Neuronal stem cell (in vitro differentiated cells): ENCODE data around the gene TOM1L2.

Experiments used
- DNase-seq: peaks from one replicate; pipeline ENCODE4 v3.0.0-alpha.2; 2013; ENCODE audit warnings: low spot score
- H2AFZ ChIP-seq: one replicate; pipeline ENCODE4 v1.6.1; 2013; ENCODE audit warnings: mild to moderate bottlenecking, low read length, inconsistent platforms
- H2AK5ac ChIP-seq: 2 replicates; pipeline ENCODE4 v1.6.1; 2013; ENCODE audit warnings: low read depth, mild to moderate bottlenecking, inconsistent platforms, low read length, moderate library complexity, mixed read lengths
- H2BK120ac ChIP-seq: 2 replicates; pipeline ENCODE4 v1.6.1; 2013; ENCODE audit warnings: low read depth, mild to moderate bottlenecking, inconsistent platforms, low read length, moderate library complexity, mixed read lengths
- H2BK12ac ChIP-seq: one replicate; pipeline ENCODE4 v1.6.1; 2013; ENCODE audit warnings: low read length, inconsistent platforms
- H2BK15ac ChIP-seq: 2 replicates; pipeline ENCODE4 v1.6.1; 2013; ENCODE audit warnings: mild to moderate bottlenecking, low read length, inconsistent platforms, mixed read lengths
- H2BK5ac ChIP-seq: one replicate; pipeline ENCODE4 v1.6.1; 2013; ENCODE audit warnings: inconsistent platforms, mild to moderate bottlenecking, low read length, moderate library complexity
- H3K14ac ChIP-seq: one replicate; pipeline ENCODE4 v1.6.1; 2013; ENCODE audit warnings: low read length, inconsistent platforms
- H3K18ac ChIP-seq: 2 replicates; pipeline ENCODE4 v1.6.1; 2013; ENCODE audit warnings: low read length, inconsistent platforms
- H3K23ac ChIP-seq: 2 replicates; pipeline ENCODE4 v1.6.1; 2013; ENCODE audit warnings: low read depth, mild to moderate bottlenecking, mixed read lengths, low read length, inconsistent platforms; ENCODE audit not compliant: poor library complexity
- H3K27ac ChIP-seq: replicated peaks from 3 replicates; pipeline ENCODE4 v1.5.1; 2013; ENCODE audit warnings: low read length, inconsistent platforms
- H3K27me3 ChIP-seq, 3 experiments: 2 replicates each; pipeline ENCODE4 v1.6.1; 2013; ENCODE audit warnings: low read length in 3 of 3, mild to moderate bottlenecking in 2 of 3, inconsistent platforms in 1 of 3, low read depth in 1 of 3, mixed read lengths in 1 of 3, moderate library complexity in 1 of 3; ENCODE audit not compliant: control insufficient read depth in 3 of 3, insufficient read depth in 3 of 3
- H3K36me3 ChIP-seq, 2 donors: replicated peaks in 1 of 2; 2 replicates each; pipeline ENCODE4 v1.6.1; 2013; ENCODE audit warnings: low read length in 2 of 2; ENCODE audit not compliant: control insufficient read depth in 2 of 2, insufficient read depth in 2 of 2
- H3K4ac ChIP-seq: 2 replicates; pipeline ENCODE4 v1.6.1; 2013; ENCODE audit warnings: inconsistent platforms, mild to moderate bottlenecking, low read length, moderate library complexity
- H3K4me1 ChIP-seq, 2 donors: 1 replicate in 1 of 2; 2 replicates in 1 of 2; pipeline ENCODE4 v1.6.1; 2013; ENCODE audit warnings: low read length in 2 of 2, low read depth in 1 of 2; ENCODE audit not compliant: control insufficient read depth in 2 of 2, insufficient read depth in 1 of 2
- H3K4me2 ChIP-seq: one replicate; pipeline ENCODE4 v1.6.1; 2013; ENCODE audit warnings: mild to moderate bottlenecking, low read length, inconsistent platforms; ENCODE audit not compliant: insufficient read depth, poor library complexity, severe bottlenecking
- H3K4me3 ChIP-seq, 2 donors: 2 replicates each; pipeline ENCODE4 v1.5.1; 2013; ENCODE audit warnings: low read length in 2 of 2, mild to moderate bottlenecking in 2 of 2, inconsistent platforms in 1 of 2, moderate library complexity in 1 of 2
- H3K79me1 ChIP-seq: one replicate; pipeline ENCODE4 v1.6.1; 2013; ENCODE audit warnings: low read depth, mild to moderate bottlenecking, inconsistent platforms, low read length, moderate library complexity
- H3K9ac ChIP-seq: one replicate; pipeline ENCODE4 v1.6.1; 2013; ENCODE audit warnings: mild to moderate bottlenecking, low read depth, low read length, inconsistent platforms; ENCODE audit not compliant: poor library complexity
- H3K9me3 ChIP-seq, 2 donors: replicated peaks in 1 of 2; 2 replicates each; pipeline versions ENCODE3 to v1.6.1; 2013; ENCODE audit warnings: low read length in 2 of 2, mild to moderate bottlenecking in 2 of 2, inconsistent platforms in 1 of 2, low read depth in 1 of 2, mixed read lengths in 1 of 2, moderate library complexity in 1 of 2; ENCODE audit not compliant: control insufficient read depth in 2 of 2, insufficient read depth in 1 of 2
- H4K8ac ChIP-seq: one replicate; pipeline ENCODE4 v1.6.1; 2013; ENCODE audit warnings: low read depth, mild to moderate bottlenecking, inconsistent platforms, low read length, moderate library complexity
- H4K91ac ChIP-seq: one replicate; pipeline ENCODE4 v1.6.1; 2013; ENCODE audit warnings: low read length, low read depth, mild to moderate bottlenecking, inconsistent platforms; ENCODE audit not compliant: poor library complexity
- WGBS, 2 donors: extraction: QIAGEN DNeasy Blood & Tissue Kit; methylation state at CpG; one replicate each; pipeline ENCODE4 v1.1.7; 2013; ENCODE audit warnings: missing lambda C conversion rate in 2 of 2, mixed read lengths in 1 of 2; ENCODE audit not compliant: insufficient read length in 2 of 2, insufficient replicate concordance in 1 of 2; ENCODE audit errors: extremely low coverage in 2 of 2; 5-methylcytosine and 5-hydroxymethylcytosine counted together

TOM1L2 gene

DNA sequence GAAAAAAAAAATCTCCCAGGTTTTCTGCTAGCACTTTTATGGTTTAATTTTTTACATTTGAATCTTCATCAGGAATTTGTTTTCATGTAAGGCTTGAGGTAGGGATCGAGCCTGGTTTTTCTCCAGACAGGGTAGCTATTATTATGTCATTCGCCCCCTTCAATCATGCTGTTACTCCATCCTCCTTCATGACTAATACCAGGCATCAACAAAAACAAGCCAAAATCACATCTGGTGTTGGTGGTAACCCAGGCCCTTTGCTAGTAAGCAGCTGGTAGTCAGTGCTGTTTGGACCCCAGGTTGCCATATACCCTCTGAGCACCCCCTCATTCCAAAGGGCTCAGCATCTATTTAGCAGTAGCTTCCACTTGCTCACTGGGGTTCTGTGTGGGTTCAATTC is 30.0 kb upstream of the TOM1L2 start:
- H2AFZ ChIP-seq = no peak overlapping the region
- H2BK120ac ChIP-seq = no peak overlapping the region
- H2AK5ac ChIP-seq = no peak overlapping the region
- H4K8ac ChIP-seq = no peak overlapping the region
- H3K9ac ChIP-seq = no peak overlapping the region
- no peak overlapping the region for H2BK15ac ChIP-seq
- no peak overlapping the region for H3K27ac ChIP-seq
- H2BK5ac ChIP-seq = no peak overlapping the region
- H3K4ac ChIP-seq = no peak overlapping the region
- H3K4me1 ChIP-seq = peaks cover 6 to 7% of the 10 kb centered on the region in 2 donors
- no CpG with 5 or more reads among the region's 2 CpGs for WGBS, 2 donors
- no peak overlapping the region for H3K4me3 ChIP-seq
- no peak overlapping the region for H3K4me2 ChIP-seq
- H4K91ac ChIP-seq = no peak overlapping the region
- no peaks in the 10 kb centered on the region for H3K79me1 ChIP-seq
- H3K9me3 ChIP-seq = no peaks in the 10 kb centered on the region
- H3K23ac ChIP-seq = no peak overlapping the region
- no peaks in the 10 kb centered on the region for H3K27me3 ChIP-seq
- no peak overlapping the region for H2BK12ac ChIP-seq
- no peak for DNase-seq
- peaks cover 0 to 2% of the 10 kb centered on the region in 2 donors for H3K36me3 ChIP-seq
- no peak overlapping the region for H3K18ac ChIP-seq
- H3K14ac ChIP-seq = no peak overlapping the region

DNA sequence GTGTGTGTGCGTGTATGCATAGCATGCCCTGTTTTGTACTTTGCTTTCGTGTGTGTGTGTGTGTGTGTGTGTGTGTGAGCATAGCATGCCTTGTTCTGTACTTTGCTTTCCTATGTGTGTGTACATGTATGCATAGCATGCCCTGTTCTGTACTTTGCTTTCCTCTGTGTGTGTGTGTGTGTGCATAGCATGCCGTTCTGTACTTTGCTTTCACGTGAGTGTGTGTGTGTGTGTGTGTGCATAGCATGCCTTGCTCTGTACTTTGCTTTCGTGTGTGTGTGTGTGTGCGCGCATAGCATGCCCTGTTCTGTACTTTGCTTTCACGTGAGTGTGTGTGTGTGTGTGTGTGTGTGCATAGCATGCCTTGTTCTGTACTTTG is 27.8 kb upstream of the TOM1L2 start:
- H3K36me3 ChIP-seq = no peaks in the 10 kb centered on the region
- H3K23ac ChIP-seq = no peak overlapping the region
- H4K8ac ChIP-seq = peak overlapping the region; percentile 5
- no peaks in the 10 kb centered on the region for H3K79me1 ChIP-seq
- H3K9ac ChIP-seq = peak overlapping the region; percentile 71
- no peaks in the 10 kb centered on the region for H3K27me3 ChIP-seq
- H2AK5ac ChIP-seq = no peak overlapping the region
- no peak overlapping the region for H2AFZ ChIP-seq
- no peaks in the 10 kb centered on the region for H3K9me3 ChIP-seq
- no peak overlapping the region for H3K18ac ChIP-seq
- no peak for DNase-seq
- peak overlapping the region; percentile 86 for H2BK12ac ChIP-seq
- H3K14ac ChIP-seq = no peak overlapping the region
- H3K4ac ChIP-seq = no peak overlapping the region
- H2BK5ac ChIP-seq = no peak overlapping the region
- no peak overlapping the region for H3K27ac ChIP-seq
- no peak overlapping the region for H2BK120ac ChIP-seq
- peak overlapping the region in 1 of 2 donors; percentile 22 for H3K4me3 ChIP-seq
- H2BK15ac ChIP-seq = no peak overlapping the region
- H3K4me2 ChIP-seq = no peak overlapping the region
- H3K4me1 ChIP-seq = peaks cover 2 to 7% of the 10 kb centered on the region in 2 donors
- H4K91ac ChIP-seq = no peak overlapping the region
- no CpG with 5 or more reads among the region's 8 CpGs for WGBS, 2 donors

DNA sequence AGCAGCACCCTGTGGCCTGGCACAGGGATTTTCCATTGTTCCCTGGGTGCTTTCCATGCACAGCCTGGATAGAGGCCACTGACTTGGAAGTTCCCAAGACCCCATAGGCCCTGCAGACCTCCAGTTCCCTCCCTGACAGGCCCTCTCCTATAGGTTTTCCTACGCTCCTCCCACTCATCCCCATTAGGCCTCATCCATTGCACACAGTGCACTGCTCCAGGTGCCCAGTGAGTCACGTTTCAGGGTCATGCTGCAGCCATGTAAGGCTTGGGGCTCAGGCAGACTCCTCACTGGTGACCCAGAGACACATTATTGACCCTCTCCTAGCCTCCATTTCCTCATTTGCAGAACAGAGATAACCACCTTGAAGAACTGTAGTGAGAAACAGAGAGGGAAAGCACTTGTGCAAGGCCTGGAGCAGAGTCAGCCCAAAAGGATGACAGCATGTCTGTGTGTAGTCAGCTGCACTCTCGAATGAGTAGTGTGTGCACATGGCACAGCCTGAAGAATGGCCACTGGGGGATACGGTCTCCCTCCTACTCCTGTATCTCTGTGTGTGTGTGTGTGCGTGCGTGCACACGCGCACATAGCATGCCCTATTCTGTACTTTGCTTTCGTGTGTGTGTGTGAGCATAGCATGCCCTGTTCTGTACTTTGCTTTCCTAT is 27.3 kb upstream of the TOM1L2 start:
- Histone ChIP-seq H3K27me3 (no peaks in the 10 kb centered on the region), H2AFZ (peak overlapping the region; percentile 44), H4K8ac (peak overlapping the region; percentile 5), H3K4me2 (no peak overlapping the region), H2BK12ac (peak overlapping the region; percentile 86), H3K4me3 (peak overlapping the region in 1 of 2 donors; percentile 22), H2BK120ac (no peak overlapping the region), H4K91ac (no peak overlapping the region), H3K36me3 (no peaks in the 10 kb centered on the region), H2AK5ac (peak overlapping the region; percentile 6), H3K18ac (no peak overlapping the region), H3K4ac (no peak overlapping the region), H2BK15ac (no peak overlapping the region), H2BK5ac (no peak overlapping the region), H3K9ac (peak overlapping the region; percentile 71), H3K79me1 (no peaks in the 10 kb centered on the region), H3K9me3 (no peaks in the 10 kb centered on the region), H3K14ac (no peak overlapping the region), H3K23ac (no peak overlapping the region), H3K27ac (no peak overlapping the region), H3K4me1 (peaks cover 6 to 11% of the 10 kb centered on the region in 2 donors)
- no CpG with 5 or more reads among the region's 9 CpGs for WGBS, 2 donors
- DNase-seq = no peak

DNA sequence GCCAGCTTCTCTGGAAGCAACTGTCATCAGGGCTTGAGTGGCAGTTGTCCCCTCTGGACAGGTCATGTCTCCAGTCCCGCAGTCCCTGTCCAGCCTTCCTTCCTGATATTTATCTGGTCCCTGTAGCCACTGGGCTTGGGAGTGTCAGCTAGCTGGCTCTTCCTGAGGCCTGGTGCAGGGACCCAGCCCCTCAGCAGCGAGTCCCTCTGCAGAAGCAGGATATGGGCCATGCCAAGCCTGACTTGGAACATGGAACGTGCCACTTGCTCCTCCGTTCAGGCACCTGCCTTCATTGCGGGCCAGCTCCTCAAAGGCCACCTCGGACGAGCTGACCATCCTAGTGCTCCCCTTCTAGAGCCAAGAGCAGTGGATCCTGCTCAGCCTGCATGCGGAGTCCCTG is 26.7 kb upstream of the TOM1L2 start:
- H3K27me3 ChIP-seq = no peaks in the 10 kb centered on the region
- H3K14ac ChIP-seq = no peak overlapping the region
- no peak overlapping the region for H3K4ac ChIP-seq
- no peaks in the 10 kb centered on the region for H3K79me1 ChIP-seq
- H3K27ac ChIP-seq = no peak overlapping the region
- H3K4me2 ChIP-seq = no peak overlapping the region
- peak overlapping the region; percentile 58 for H3K18ac ChIP-seq
- no peak overlapping the region for H4K91ac ChIP-seq
- no peak overlapping the region for H3K4me3 ChIP-seq
- H3K36me3 ChIP-seq = no peaks in the 10 kb centered on the region
- DNase-seq = no peak
- H2AFZ ChIP-seq = peak overlapping the region; percentile 44
- WGBS, 2 donors = no CpG with 5 or more reads among the region's 8 CpGs
- H2AK5ac ChIP-seq = peak overlapping the region; percentile 6
- H2BK120ac ChIP-seq = peak overlapping the region; percentile 63
- H2BK5ac ChIP-seq = no peak overlapping the region
- H3K23ac ChIP-seq = no peak overlapping the region
- H3K9ac ChIP-seq = no peak overlapping the region
- peaks cover 8 to 12% of the 10 kb centered on the region in 2 donors for H3K4me1 ChIP-seq
- no peaks in the 10 kb centered on the region for H3K9me3 ChIP-seq
- H4K8ac ChIP-seq = no peak overlapping the region
- H2BK15ac ChIP-seq = no peak overlapping the region
- no peak overlapping the region for H2BK12ac ChIP-seq
